HG03432 (cell line): Measurements from ENCODE around the gene LRRC4C.

Experiments used
- ATAC-seq: cut with Tn5 transposase; IDR thresholded peaks from one replicate; pipeline ENCODE4 v1.9.1; 2021; ENCODE audit warnings: mild to moderate bottlenecking, moderate library complexity; ENCODE audit not compliant: unreplicated experiment

LRRC4C gene

DNA sequence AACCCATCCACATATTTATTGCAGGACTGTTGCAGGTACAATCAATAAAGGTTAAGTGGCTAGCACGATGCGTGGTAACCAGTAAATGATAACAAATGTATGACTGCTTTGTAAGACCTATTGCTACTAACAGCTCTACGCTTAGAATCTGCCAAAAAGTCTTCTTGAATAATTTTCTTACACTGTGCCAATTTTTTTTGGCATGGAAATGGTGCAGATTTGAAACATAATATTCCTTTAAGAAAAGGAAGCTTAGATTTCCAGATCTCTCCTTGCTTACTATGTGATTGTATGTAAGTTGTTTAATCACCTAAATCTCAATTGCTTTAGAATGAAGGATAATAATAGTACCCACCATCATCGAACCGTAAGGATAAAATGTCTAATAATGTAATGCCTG lies 192.0 kb downstream of the LRRC4C start:
- no peak for ATAC-seq

DNA sequence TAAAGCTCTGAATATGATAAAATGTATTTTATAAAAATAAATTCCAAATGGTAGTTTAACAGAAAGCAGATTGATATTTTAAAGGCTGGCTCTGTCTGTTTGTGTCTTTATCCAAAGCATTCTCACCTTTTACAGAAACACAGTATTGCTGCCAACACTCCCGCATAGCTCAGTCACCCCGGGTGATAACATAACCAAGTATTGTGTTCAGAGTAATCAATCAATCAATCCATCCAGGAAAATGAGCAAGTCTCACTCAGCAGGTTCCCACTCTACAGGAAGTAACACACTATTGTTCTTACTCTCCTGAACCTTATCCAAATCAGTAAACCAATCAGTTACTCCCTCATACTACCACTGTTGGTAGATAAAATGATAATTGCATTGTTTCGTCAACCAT lies 203.4 kb downstream of the LRRC4C start:
- no peak for ATAC-seq

DNA sequence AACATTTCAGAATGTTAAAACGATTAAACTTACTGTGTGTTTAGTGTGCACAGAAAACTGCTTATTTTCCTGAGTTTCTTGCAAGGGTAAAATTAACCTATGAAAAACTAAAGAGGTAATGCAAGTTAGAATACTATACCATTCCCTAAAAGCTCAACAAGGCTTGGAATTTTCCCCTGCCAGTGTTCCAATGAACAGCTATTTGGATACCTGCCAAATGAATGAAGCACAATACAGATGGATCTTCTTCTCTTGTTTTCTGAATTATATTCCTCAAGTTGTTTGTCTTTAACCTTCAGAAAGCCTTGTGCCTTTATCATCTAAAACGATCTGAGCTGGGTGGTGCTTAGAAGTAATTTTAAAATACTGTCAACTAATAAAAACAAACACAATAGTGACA lies 204.5 kb downstream of the LRRC4C start:
- ATAC-seq: no peak

DNA sequence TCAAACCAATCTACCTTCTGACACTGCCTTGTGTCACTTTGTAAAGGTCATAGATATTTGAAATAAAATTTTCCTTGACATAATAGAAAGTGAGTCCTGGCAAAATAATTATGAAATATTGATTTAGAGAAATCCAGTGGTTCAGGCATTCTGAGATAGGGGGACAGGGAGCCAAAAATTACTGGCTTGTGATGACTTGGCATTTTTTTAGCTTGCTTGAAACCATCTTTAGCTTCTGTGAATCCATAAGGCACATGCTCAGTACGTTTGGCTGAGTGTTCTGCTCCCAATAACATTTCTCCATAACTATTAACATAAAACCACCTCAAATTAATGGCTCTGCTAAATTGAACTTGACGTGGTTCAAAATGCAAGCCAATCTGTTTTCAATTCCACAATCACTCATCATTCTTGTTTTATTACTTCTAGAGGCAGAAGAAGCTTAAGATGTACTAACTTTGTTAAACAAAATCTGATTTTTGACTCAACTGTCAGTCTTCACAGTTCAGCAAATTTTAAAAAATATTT lies 209.0 kb downstream of the LRRC4C start:
- ATAC-seq: no peak

DNA sequence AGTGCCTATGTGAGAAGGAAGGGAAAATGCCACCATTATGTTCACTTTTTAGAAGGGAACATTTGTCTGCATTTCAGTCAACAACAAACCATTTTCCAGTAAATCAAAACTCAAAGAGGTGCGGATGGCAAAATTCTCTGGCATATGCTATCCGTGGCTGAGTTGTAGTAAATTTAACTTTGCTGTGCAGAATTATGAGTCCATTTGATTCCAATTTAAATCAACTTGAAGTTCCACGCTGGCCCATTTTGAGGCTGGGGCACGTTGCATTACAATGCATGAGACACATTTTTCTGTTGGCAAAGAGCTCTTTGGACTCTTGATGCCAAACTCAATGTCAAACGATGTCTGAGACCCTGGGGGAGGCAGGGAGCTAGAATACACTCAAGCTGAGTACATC lies 211.8 kb downstream of the LRRC4C start:
- no peak for ATAC-seq

DNA sequence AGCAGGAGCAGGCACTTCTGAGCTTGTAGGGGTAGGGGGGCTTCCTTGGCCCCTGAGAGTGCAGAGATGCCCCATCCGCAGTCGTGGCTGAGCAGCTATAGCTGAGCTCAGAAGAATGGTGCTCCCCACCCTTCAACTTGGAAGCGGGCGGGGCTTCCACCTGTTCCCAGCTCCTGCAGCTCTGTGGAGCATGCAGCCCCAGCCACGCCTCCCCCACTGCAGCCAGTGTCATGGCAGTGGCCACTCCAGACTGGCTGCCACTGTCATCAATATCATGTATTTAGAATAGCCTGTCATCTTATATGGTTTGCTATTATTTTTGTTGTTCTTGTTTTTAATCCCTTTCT lies 213.1 kb downstream of the LRRC4C start:
- ATAC-seq: no peak

DNA sequence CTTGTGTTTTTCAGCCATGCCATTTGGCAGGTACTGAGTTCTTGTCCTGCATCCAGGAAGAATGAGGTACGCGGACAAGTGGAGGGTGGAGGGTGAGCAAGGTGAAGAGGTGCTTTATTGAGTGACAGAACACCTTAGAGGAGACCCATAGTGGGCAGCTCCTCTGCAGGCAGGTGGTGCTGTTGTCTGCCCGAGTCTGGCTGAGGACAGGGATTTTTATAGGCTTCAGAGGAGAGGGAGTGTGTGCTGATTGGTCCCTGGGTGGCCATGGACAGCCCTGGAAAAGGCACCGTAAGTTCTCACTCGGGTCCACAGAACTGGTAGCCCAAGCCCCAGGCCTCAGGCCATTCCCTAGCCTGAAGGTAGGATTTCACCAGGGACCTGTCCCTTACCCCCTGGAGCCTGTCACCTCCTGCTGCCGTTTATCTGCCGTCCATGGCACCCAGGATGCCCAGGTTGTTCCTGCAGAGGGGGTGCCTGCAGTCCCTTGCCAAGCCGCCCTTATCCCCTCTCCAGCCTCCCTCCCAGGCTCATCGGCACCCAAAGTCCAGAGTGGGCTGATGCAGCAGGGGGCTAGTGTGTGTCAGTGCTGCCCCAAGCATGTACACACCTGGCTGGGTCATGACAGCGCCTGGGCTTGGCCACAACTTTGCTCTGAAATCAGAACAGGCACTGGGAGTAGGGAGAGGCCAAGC lies 213.6 kb downstream of the LRRC4C start:
- no peak for ATAC-seq

DNA sequence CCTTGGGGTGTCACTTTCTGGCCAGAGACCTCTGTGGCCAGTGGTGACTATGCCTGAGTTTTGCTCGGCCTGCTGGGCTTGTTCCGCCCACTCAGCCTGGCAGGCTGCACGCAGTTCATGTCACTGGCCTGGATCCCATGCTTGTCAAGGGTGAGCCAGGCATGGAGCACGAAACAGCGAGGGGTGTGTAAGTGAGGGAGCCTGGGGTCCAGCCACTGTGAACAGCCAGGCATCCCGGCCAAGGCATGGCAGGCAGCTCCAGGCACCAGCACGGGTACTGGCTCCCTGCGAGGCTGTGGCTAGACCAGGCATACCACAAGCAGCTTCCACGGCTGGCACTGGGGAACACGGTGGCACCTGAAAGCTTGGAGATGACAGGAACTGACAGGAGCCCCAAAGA lies 214.3 kb downstream of the LRRC4C start:
- ATAC-seq: no peak

DNA sequence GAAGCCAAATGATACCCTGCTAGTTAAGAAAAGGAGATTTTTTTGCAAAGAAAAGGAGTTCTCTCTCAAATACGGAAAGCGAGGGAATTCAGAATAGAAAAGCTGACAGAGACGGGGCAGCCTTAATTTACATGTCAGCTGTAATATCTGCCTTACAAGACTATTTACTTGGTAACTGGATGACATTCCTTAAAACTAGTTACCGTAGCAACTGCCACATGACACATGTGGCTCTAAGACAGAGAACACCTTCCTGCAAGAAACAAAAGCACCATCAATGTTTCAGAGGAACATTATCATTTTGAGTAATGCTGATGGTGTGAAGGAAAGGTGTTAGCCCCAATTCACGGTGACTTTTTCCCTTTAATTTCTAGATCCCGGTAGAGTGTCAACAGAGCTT lies 222.1 kb downstream of the LRRC4C start:
- ATAC-seq: no peak

DNA sequence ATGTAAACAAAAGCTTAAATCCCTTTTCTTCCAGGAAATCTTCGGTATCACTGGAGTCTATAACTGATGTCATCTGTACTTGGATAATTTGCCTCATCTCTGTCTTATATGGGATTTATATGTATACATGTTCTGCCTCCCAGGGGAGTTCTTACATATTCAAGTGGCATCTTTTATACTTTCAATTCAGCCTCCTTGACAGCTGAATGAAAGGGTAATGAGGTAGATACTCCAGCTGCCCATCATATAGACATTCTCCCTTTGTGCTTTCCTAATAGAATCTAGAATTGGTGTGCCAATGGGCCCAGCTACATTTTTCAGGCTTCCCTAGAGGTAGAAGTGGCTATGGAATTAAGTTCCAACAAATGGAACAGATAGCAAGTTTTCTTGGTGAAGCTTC lies 223.8 kb downstream of the LRRC4C start:
- no peak for ATAC-seq

DNA sequence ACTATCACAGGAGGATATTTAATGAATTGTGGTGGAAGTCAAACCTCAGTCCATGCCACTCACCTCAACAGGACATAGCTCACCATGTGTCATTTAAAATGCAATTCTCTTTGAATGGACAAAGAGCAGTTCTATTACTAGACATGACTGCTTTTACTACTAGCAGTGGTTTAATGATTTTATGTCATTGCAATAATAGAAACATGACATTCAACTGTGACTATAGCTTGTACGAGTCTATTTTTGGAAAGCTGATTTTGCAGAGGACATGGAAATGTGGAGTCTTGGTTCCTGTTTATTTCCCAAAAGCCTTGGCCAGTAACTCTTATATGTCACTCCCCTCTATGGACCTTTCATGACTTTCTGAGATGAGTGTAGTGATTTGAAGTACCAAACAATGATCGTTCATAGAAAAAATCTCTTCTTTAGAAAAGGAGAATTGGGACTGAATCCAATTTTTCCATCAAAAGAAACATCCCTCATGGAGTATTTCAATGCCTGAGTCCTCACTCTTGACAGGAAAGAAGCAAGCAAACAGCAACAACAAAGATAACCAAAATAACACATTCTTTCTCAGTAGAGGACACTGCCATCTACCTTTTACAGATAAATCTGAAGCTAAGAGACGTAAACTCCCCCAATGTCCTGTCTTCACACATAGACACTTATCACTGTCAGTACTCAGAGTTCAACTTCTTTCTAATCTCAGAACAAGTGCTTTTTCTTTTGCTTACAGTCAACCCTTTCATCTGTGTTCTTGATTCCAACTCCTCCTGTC lies 233.4 kb downstream of the LRRC4C start:
- no peak for ATAC-seq

DNA sequence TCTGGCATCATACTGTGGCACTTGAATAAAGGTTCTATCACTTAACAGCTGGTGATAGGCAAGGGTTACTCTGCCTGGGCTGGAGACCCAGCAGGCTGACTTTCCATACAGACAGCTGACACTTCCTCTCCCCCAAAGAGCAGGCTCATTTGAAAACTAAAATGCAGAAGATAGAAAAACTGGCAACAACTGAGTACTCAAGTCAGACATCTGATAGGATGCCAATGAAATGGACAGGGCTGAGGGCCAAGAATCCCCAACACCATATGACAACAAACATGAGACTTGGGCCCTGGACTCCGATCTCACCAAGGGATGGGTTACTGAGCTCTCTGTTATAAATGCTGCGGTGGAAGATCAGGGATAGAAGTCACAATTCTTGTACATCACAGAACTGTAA lies 237.2 kb downstream of the LRRC4C start:
- no peak for ATAC-seq

DNA sequence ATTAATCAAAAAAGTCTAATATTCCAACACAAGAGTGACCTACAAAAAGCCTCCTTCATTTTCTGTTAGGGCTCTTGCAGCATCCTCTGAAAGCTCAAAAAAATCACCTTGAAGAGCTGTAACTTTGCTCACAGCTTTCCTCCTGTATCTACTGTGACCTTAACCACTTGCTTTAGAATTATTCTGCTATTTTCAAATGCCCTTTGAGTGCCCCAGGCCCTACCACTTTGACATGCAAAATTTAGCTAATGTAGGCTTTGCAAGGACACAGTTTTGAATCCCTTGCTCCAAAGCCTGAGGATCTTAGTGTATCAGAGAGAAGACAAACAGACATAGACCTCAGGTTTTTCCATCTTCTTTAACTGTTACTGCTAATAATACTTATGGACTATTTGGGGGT lies 253.1 kb downstream of the LRRC4C start:
- no peak for ATAC-seq

DNA sequence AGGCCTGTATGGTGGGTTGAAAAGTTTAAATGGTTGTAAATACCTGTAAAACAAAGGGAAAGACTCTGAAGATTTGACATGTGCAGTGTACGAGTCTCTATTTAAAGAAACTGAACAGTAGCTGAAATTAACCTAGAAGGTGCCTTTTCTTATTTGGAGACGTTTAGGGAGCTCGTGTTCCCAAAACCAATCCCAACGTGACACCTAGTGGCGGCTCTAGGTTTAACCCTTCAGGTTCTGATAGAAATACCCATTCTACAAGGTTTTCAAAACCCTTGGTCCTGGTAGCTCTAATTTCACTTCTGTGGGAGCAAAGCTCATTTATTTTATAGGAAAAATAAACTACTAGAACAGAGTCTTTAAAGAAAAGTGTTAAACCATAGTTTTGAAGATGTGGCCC lies 258.3 kb downstream of the LRRC4C start:
- peak; percentile 72 for ATAC-seq

DNA sequence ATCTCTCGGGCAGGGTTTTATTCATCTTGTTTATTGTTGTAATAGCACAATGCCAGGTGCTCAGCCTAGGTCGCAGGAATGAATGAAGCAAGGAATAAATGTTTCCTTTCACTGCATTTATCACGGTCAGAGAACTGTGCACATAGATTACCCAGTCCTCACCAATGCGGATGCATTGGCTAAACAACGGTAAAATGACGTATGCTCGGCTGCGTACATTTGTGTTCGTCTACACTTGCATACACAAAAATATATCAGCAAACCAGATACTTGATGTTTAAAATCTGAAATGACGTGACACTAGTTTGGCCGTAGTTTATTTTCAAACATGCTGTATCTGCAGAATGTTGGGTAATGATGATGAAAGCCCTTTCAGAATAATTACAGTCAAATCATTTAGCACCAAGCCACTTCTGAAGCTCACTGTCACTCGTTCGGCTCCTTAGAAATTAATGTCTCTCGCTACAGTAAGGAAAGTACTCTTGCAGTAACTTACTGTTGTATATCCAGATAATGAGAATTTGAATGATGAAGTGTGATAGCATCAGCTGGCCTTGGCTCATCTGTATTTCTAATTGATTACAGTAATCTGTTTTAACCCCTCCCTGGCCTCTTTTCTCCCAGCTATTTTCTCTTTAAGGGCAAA lies 268.9 kb downstream of the LRRC4C start:
- no peak for ATAC-seq

DNA sequence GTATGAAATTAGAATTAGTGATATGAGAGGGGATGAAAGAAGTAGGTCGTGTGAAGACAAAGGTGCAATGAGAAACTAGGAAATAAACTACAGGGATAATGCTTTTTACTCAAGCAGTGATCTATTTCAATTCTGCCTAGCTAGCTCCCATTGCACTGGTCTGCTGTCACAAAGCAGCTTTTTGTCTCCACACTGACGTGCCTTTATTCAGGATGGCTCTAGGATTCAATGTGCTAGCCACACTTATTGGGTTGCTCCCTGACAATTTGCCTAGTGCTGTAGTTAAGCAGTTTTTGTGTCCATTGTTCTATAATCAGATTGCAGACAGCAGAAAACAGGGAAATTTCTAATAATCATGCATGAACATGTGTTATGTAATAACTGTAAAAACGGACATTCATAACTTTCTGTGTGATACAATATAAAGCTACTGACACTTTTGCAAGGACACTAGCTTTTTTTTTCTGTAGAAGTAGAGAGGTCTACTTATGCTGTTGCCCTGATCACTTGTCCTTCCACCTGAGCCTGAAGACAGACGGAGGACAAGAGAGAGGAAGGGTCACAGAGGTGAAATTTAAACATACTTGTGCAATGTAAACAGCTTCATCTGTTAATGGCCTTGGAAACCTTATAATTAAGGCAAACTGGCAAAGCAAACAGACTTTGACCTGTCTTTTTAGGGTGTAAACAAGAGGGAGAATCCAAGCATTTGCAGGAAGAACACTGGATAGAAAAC lies 269.6 kb downstream of the LRRC4C start:
- no peak for ATAC-seq

DNA sequence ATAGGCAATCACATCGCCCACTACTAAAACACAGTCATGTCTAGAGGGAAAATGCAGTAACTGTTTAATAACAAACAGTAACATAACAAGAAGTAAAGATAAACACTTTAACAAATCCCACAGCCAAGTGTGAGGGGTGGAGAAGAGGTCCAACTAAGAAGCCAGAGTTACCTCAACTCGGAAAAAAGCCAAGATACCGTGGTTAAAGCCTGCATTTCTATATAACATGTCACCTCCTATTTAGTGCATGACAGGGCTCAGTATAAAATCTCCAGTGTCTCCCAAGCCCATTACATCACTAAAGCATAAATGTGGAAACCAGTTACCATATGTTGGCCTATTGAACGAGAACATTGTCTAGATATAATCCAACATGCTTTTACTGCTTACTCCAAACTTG lies 281.7 kb downstream of the LRRC4C start:
- ATAC-seq: no peak

DNA sequence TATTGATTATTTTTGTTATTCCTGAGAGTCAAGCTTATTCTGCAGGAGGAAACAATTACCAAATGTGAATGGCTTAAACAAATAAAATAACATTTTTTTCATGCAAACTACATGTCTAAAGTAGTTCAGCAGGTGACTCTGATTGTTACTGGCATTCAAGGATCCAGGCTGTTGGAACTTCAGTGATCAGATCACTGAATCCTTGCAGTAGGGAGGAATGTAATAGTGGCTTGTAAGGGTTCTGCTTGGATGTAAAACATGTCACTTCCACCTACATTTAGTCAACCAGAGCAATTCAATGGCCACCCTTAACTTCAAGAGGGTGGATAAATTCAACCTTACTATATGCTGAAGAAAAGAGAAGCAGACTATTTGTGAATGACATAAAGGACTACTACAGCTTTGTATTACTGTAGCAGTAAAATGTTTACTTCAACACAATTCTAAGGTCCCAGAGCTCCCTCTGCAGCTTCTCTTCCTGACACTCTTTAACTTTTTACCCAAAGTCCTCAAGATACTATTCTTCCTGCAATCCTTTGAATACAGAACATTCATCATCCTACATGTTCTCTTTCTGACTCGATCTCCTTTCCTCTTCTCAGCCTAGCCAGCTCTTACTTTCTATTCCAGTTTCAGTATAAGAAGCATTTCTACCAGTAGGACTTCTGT lies 284.0 kb downstream of the LRRC4C start:
- no peak for ATAC-seq

DNA sequence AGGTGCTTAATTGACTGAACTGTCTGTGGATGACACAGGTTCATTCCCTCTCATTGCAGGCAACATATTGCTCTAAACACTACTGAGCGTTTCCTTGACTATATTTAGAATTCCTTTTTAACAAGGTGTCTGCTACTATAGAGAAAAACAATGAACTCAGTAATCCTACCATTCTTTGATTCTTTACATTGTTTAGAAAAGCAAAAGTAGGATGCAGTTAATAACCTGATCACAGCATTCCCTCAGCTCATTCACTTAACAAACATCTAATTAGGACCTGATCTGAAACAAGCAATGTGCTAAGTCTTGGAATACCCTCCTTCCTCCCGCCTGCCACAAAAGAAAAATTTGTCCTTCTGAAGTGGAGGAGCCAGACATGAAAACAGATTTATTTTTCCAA lies 313.1 kb downstream of the LRRC4C start:
- ATAC-seq: no peak

DNA sequence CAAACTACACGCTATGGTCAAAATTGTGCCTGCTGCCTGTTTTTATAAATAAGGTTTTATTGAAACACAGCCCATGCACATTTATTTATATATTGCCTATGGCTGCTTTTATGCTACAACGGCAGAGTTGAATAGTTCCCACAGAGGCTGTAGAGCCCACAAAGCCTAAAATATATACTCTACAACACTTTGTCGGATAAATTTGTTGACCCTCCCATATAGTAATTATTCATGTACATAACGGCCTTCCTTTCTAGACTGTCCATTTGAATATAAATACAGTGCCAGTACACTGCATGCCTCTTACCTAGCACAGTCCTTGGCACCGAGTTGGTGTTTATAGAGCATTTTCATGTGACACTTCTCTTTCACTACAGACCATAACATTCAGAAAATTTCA lies 314.0 kb downstream of the LRRC4C start:
- ATAC-seq: no peak

DNA sequence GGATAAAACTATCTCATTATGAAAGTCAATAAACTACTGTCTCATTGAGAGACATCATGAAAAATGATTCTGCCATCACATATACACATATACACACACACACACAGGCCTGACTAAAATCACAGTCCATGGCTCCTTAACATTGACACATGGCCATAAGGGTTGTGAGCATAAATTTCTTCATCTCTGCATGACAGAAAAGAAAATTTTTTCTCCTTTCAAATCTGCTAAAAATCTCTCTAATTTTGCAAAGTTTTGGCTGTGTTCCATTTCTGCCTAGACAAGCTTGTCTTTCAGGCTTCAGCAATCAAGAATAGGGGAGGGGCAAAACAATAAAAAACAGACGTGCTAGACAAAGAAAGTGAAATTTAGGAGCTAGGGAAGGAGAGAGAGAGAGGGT lies 324.5 kb downstream of the LRRC4C start:
- ATAC-seq: no peak
